ENCODE results near the gene TBC1D5. TPM values are rescaled to one million over a fixed set of nuclear protein-coding genes. Genes with fewer than 3 reads are reported as not detected.

Gene TBC1D5
- total and polyA plus RNA-seq, 2 of the 8 experiments (the other 6 are each of a cell fraction or from before 2014, with no cell fraction given), result 11.0 to 22.9 TPM

DNA sequence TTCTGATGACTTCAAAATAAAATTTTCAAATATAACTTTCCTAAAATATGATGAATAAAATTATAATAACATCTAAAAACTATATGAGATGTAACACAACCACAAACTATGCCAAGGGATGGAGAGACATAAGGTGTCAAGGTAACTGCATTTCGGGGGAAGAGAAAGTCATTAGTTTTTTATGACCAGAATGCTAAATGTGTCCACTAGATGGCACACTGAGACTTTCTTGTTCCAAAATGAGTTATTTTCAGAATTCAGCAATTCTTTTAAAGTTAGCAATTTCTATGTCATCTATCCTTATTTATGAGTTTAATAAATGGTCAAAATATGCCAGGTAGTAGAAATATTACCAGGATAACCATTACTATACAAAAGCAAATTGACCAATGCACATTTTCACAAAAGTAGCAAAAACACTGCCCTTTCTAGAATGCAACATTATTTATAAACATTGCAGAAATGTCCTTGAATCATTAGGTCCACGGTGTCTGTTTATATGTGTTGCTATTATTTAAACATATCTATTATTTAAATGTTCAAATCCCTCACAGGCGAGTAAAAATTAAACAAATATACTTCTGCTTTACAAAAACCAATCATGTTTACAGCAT lies 483.5 kb downstream of the TBC1D5 start:
- Histone ChIP-seq H4K91ac (replicated peaks; ENCODE audit: insufficient read length, low read length) (no peak overlapping the region), H3K9ac (replicated peaks in 1 of 4; ENCODE audit: extremely low read depth in 1 of 4, low read depth in 3 of 4, low read length in 3 of 4) (no peak overlapping the region), H2AFZ (ENCODE audit: low read length) (no peak overlapping the region), H3K4me2 (ENCODE audit: insufficient read depth in 1 of 2, low read depth in 2 of 2, low read length in 2 of 2) (no peak overlapping the region), H2BK5ac (ENCODE audit: low read depth, low read length) (no peak overlapping the region), H2BK20ac (ENCODE audit: low read length) (no peak overlapping the region), H3K4me3 (ENCODE audit: extremely low read depth in 1 of 4, insufficient read depth in 2 of 4, low read depth in 3 of 4, low read length in 4 of 4) (no peak overlapping the region), H3K23me2 (ENCODE audit: low read depth, low read length) (no peaks in the 10 kb centered on the region), H4K5ac (ENCODE audit: insufficient read length, low read depth, low read length) (no peak overlapping the region), H3K4me1 (replicated peaks in 1 of 4; ENCODE audit: control insufficient read depth in 3 of 4, insufficient read depth in 4 of 4, low read length in 3 of 4) (peaks cover 0 to 2% (median 0%) of the 10 kb centered on the region in 4 experiments; a peak in 1 of 7 replicates), H2BK12ac (ENCODE audit: low read depth, low read length) (no peak overlapping the region), H3K9me3 (ENCODE audit: insufficient read depth in 2 of 2, low read depth in 1 of 2, low read length in 1 of 2) (no peaks in the 10 kb centered on the region), H3K14ac (ENCODE audit: insufficient read length) (no peak overlapping the region), H2BK15ac (ENCODE audit: low read length) (no peak overlapping the region), H3K4ac (replicated peaks; ENCODE audit: insufficient read length, low read depth, low read length) (no peak overlapping the region), H3K79me2 (ENCODE audit: control insufficient read depth in 1 of 2, insufficient read depth in 2 of 2, low read length in 2 of 2) (no peaks in the 10 kb centered on the region), H3K27me3 (replicated peaks in 1 of 4; ENCODE audit: control insufficient read depth in 3 of 4, extremely low read depth in 1 of 4, insufficient read depth in 3 of 4, low read length in 3 of 4) (no peaks in the 10 kb centered on the region), H3K23ac (ENCODE audit: insufficient read length) (no peak overlapping the region), H3K36me3 (ENCODE audit: control insufficient read depth in 2 of 4, insufficient read depth in 4 of 4, low read length in 3 of 4) (no peaks in the 10 kb centered on the region), H3K27ac (ENCODE audit: low read depth, low read length) (no peak overlapping the region), H2AK5ac (ENCODE audit: low read depth, low read length) (no peak overlapping the region), H2BK120ac (replicated peaks; ENCODE audit: low read depth, low read length) (no peak overlapping the region), H3K56ac (replicated peaks; ENCODE audit: insufficient read length, low read depth, low read length) (no peak overlapping the region), H4K8ac (ENCODE audit: extremely low read depth, insufficient read depth, low read length) (no peak overlapping the region), H3K79me1 (ENCODE audit: low read depth, low read length) (no peaks in the 10 kb centered on the region), H3K18ac (ENCODE audit: extremely low read depth, low read length) (no peak overlapping the region), H4K20me1 (replicated peaks in 1 of 2; ENCODE audit: control insufficient read depth in 1 of 2, insufficient read depth in 2 of 2, low read length in 2 of 2) (no peaks in the 10 kb centered on the region)
- 63% methylated on average over 3 of the region's 3 CpGs; no CpG with 5 or more reads in 1 of the 2 experiments for WGBS, 2 experiments (ENCODE audit: extremely low coverage in 1 of 2, insufficient coverage in 1 of 2, insufficient read length in 1 of 2, insufficient replicate concordance in 2 of 2, low coverage in 1 of 2, low lambda C conversion rate in 2 of 2, missing lambda C conversion rate in 1 of 2)
- FAIRE-seq, result no peak
- POLR2A ChIA-PET (ENCODE audit: partially characterized antibody), result interaction anchor here (0.7 kb wide), 1 partner anchor 487 kb away, joined by 3 read pairs; no protein-coding TSS in a partner anchor
- DNase-seq (ENCODE audit: low read depth in 1 of 2, low spot score in 2 of 2), result no peak
- CTCF ChIA-PET (ENCODE audit: partially characterized antibody), result interaction anchor here (0.7 to 1.7 kb wide), 9 partner anchors 22 to 583 kb away, joined by 3 to 10 read pairs (median 3); no protein-coding TSS in a partner anchor
- TF ChIP-seq SP4 (IDR thresholded peaks at IDR 0.05; ENCODE audit: low read length), result no peak
- TF ChIP-seq JUND (IDR thresholded peaks at IDR 0.05; ENCODE audit: low read length), result no peak
- TF ChIP-seq BCL11A (IDR thresholded peaks at IDR 0.05; ENCODE audit: low read depth in 2 of 2, low read length in 2 of 2), result no peak
- TF ChIP-seq CHD1 (IDR thresholded peaks at IDR 0.05; ENCODE audit: low read depth, low read length), result no peak
- no peak for TF ChIP-seq POLR2AphosphoS5 (IDR thresholded peaks at IDR 0.05; ENCODE audit: low read depth, low read length)
- TF ChIP-seq RNF2 (IDR thresholded peaks at IDR 0.05; ENCODE audit: borderline replicate concordance, low read depth, low read length, missing control alignments, poor library complexity, severe bottlenecking), result no peak
- no peak for TF ChIP-seq RFX5 (IDR thresholded peaks at IDR 0.05; ENCODE audit: borderline replicate concordance, low read depth, low read length)
- no peak for TF ChIP-seq TCF12 (IDR thresholded peaks at IDR 0.05; ENCODE audit: low read depth, low read length)
- TF ChIP-seq, protein P1, sequence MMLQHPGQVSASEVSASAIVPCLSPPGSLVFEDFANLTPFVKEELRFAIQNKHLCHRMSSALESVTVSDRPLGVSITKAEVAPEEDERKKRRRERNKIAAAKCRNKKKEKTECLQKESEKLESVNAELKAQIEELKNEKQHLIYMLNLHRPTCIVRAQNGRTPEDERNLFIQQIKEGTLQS (IDR thresholded peaks at IDR 0.05; ENCODE audit: insufficient read depth, low read depth, low read length), result no peak
- no peak for TF ChIP-seq TAF1 (IDR thresholded peaks at IDR 0.05; ENCODE audit: low read depth, low read length)
- TF ChIP-seq FOSL1 (IDR thresholded peaks at IDR 0.05; ENCODE audit: insufficient read depth, low read depth, low read length), result no peak
- TF ChIP-seq RAD21 (IDR thresholded peaks at IDR 0.05 in 1 of 2, conservative IDR thresholded peaks at IDR 0.05 in 1 of 2; ENCODE audit: low read depth in 2 of 2, low read length in 2 of 2), result peak; percentile 69 to 78
